ENCODE measurements around the gene DHX15.

Gene DHX15

GRCh38 chr4:24527371-24527770, 57.0 kb downstream of the DHX15 start:
- peak; percentile 51 for DNase-seq (ENCODE audit: low read depth)
- no peak for TF ChIP-seq CTCF (conservative IDR thresholded peaks at IDR 0.05; ENCODE audit: low read length)
- no peak overlapping the region for H3K4me3 ChIP-seq (ENCODE audit: low read length)

- H3K4me3 ChIP-seq (ENCODE audit: low read length) = no peak overlapping the region
- no peak for DNase-seq (ENCODE audit: low read depth)
- TF ChIP-seq CTCF (conservative IDR thresholded peaks at IDR 0.05; ENCODE audit: low read length) = no peak
Measured at GRCh38 chr4:24521544-24521943, 62.8 kb downstream of the DHX15 start.

- TF ChIP-seq CTCF (conservative IDR thresholded peaks at IDR 0.05; ENCODE audit: low read length) = no peak
- no peak overlapping the region for H3K4me3 ChIP-seq (ENCODE audit: low read length)
- peak; percentile 13 for DNase-seq (ENCODE audit: low read depth)
Measured at GRCh38 chr4:24519649-24520048, 64.7 kb downstream of the DHX15 start.

- no peak overlapping the region for H3K4me3 ChIP-seq (ENCODE audit: low read length)
- DNase-seq (ENCODE audit: low read depth) = no peak
- TF ChIP-seq CTCF (conservative IDR thresholded peaks at IDR 0.05; ENCODE audit: low read length) = no peak
Measured at GRCh38 chr4:24517676-24518075, 66.7 kb downstream of the DHX15 start.

GRCh38 chr4:24516926-24517325, 67.4 kb downstream of the DHX15 start:
- TF ChIP-seq CTCF (conservative IDR thresholded peaks at IDR 0.05; ENCODE audit: low read length) = no peak
- no peak for DNase-seq (ENCODE audit: low read depth)
- no peak overlapping the region for H3K4me3 ChIP-seq (ENCODE audit: low read length)

GRCh38 chr4:24515698-24516097, 68.7 kb downstream of the DHX15 start:
- DNase-seq (ENCODE audit: low read depth) = no peak

GRCh38 chr4:24514808-24515207, 69.5 kb downstream of the DHX15 start:
- H3K4me3 ChIP-seq (ENCODE audit: low read length) = no peak overlapping the region
- DNase-seq (ENCODE audit: low read depth) = no peak
- peak; percentile 33 for TF ChIP-seq CTCF (conservative IDR thresholded peaks at IDR 0.05; ENCODE audit: low read length)

More at GRCh38 chr4:24515698-24516097, 68.7 kb downstream of the DHX15 start:
- no peak for TF ChIP-seq CTCF (conservative IDR thresholded peaks at IDR 0.05; ENCODE audit: low read length)
- no peak overlapping the region for H3K4me3 ChIP-seq (ENCODE audit: low read length)
